Spleen (tissue), 11 donors: ENCODE results near the gene USP13. TPM values are rescaled to one million over a fixed set of nuclear protein-coding genes. Genes with fewer than 3 reads are reported as not detected.

Source experiments
- DNase-seq: peaks from one replicate; pipeline ENCODE4 v3.0.0-alpha.2; 2020
- H3K27ac ChIP-seq, 8 donors: fragments of 200-600 bp; sonication (generic) in 7 of 8; 1 replicate in 4 of 8; 2 replicates in 4 of 8; pipeline versions ENCODE4 v1.5.0 to v1.8.0; 2016 to 2021; ENCODE audit warnings: inconsistent platforms in 4 of 8, mild to moderate bottlenecking in 4 of 8, moderate library complexity in 1 of 8
- H3K27me3 ChIP-seq, 7 donors: fragments of 200-600 bp; sonication (generic) in 6 of 7; replicated peaks in 1 of 7; 1 replicate in 4 of 7; 2 replicates in 3 of 7; pipeline versions ENCODE4 v1.5.0 to v1.8.0; 2016 to 2021; ENCODE audit warnings: inconsistent platforms in 3 of 7, mild to moderate bottlenecking in 1 of 7
- H3K36me3 ChIP-seq, 6 donors: fragments of 200-600 bp; sonication (generic) in 5 of 6; 1 replicate in 4 of 6; 2 replicates in 2 of 6; pipeline versions ENCODE4 v1.5.0 to v1.8.0; 2016 to 2021; ENCODE audit warnings: inconsistent platforms in 2 of 6
- H3K4me1 ChIP-seq, 6 donors: fragments of 200-600 bp; sonication (generic) in 5 of 6; 1 replicate in 3 of 6; 2 replicates in 3 of 6; pipeline versions ENCODE4 v1.5.0 to v1.8.0; 2016 to 2021; ENCODE audit warnings: inconsistent platforms in 3 of 6
- H3K4me3 ChIP-seq, 8 donors: fragments of 200-600 bp; sonication (generic) in 7 of 8; 1 replicate in 4 of 8; 2 replicates in 4 of 8; pipeline versions ENCODE4 v1.5.0 to v1.8.0; 2016 to 2021; ENCODE audit warnings: inconsistent platforms in 4 of 8, mild to moderate bottlenecking in 4 of 8, moderate library complexity in 2 of 8
- H3K9me3 ChIP-seq, 8 donors: fragments of 200-600 bp; sonication (generic) in 7 of 8; 1 replicate in 4 of 8; 2 replicates in 4 of 8; pipeline versions ENCODE4 v1.5.0 to v1.8.0; 2016 to 2021; ENCODE audit warnings: inconsistent platforms in 4 of 8
- CTCF ChIP-seq, 11 experiments: fragments of 200-600 bp in 7 of 11; fragments of 450-650 bp in 4 of 11; sonication (generic) in 4 of 11; IDR thresholded peaks in 8 of 11; conservative IDR thresholded peaks in 3 of 11; 1 replicate in 7 of 11; 2 replicates in 4 of 11; pipeline versions ENCODE4 v1.4.0 to v1.8.0; 2016 to 2021; ENCODE audit warnings: antibody characterized with exemption in 11 of 11, inconsistent platforms in 4 of 11, mild to moderate bottlenecking in 1 of 11
- POLR2A ChIP-seq, 3 donors: fragments of 450-650 bp; IDR thresholded peaks; one replicate each; pipeline ENCODE4 v1.5.1; 2017; ENCODE audit warnings: antibody characterized with exemption in 3 of 3, mild to moderate bottlenecking in 1 of 3
- POLR2AphosphoS5 ChIP-seq, 3 donors: sonication (generic); formaldehyde crosslinking; IDR thresholded peaks; one replicate each; pipeline ENCODE4 v1.5.1; 2017; ENCODE audit warnings: antibody characterized with exemption in 3 of 3
- WGBS, 5 donors: extraction: QIAGEN DNeasy Blood & Tissue Kit in 3 of 5; methylation state at CpG; one replicate each; pipeline versions ENCODE4 v1.1.5 to v1.1.7; 2013 to 2018; 5-methylcytosine and 5-hydroxymethylcytosine counted together
- intact Hi-C: fragments of 100-400 bp; cut with DNase I; formaldehyde crosslinking; loops from one replicate; pipeline ENCODE4 v1.15.0; 2023; ENCODE audit warnings: low total_unique reads
- polyA plus RNA-seq, 3 donors: library from polyadenylated mRNA; stranded (reverse); fragments of 200-250 nt; gene quantifications; one replicate each; pipeline ENCODE4 v1.2.1, GENCODE V29; 2013
- total RNA-seq, 7 donors: library from RNA; depleted of rRNA in 3 of 7; stranded (reverse); fragments of >200 nt in 3 of 7; fragmentation: NEBNext Ultra II Directional in 4 of 7; extraction: Animal tissue kit (Norgen Biotek cat#: 25700) in 4 of 7; gene quantifications; one replicate each; pipeline versions ENCODE4 v1.1.0 to v1.2.1, GENCODE V29; 2016 to 2021
- donor health status: healthy with polysubstance abuse.
- donor health status: DM: no; HTN: no; CAD: no; lungs with moderate emphysema.
- donor health status: DM: no; HTN: no; CAD: no.
- donor health status: Bipolar disorder and iron deficiency.
- donor health status: healthy.
- donor health status: DM: no; HTN: no; CAD: no.
- donor health status: DM: yes; HTN: yes; CAD: no.

The USP13 gene
- total and polyA plus RNA-seq, 10 donors: 1.1 to 9.4 (median 7.1) TPM

GRCh38 chr3:179658606-179659005 is 5.8 kb downstream of the USP13 start:
- Histone ChIP-seq H3K27ac (no peak overlapping the region), H3K4me3 (no peak overlapping the region), H3K27me3 (no peaks in the 10 kb centered on the region), H3K36me3 (no peaks in the 10 kb centered on the region), H3K4me1 (peaks cover 5 to 16% (median 9%) of the 10 kb centered on the region in 6 donors), H3K9me3 (no peaks in the 10 kb centered on the region)
- no peak for DNase-seq
- intact Hi-C loops: no loop called here
- TF ChIP-seq CTCF (IDR thresholded peaks at IDR 0.05 in 8 of 11, conservative IDR thresholded peaks at IDR 0.05 in 3 of 11) (no peak), POLR2AphosphoS5 (IDR thresholded peaks at IDR 0.05) (no peak), POLR2A (IDR thresholded peaks at IDR 0.05) (no peak)
- WGBS, 5 donors: 78 to 91% (median 81%) methylated on average over 2 of the region's 2 CpGs

GRCh38 chr3:179660872-179661271 is 8.0 kb downstream of the USP13 start:
- no peaks in the 10 kb centered on the region for H3K27me3 ChIP-seq
- H3K4me1 ChIP-seq: peaks cover 0 to 3% (median 0%) of the 10 kb centered on the region in 6 donors
- 80 to 87% (median 85%) methylated on average over 3 of the region's 3 CpGs for WGBS, 5 donors
- DNase-seq: no peak
- no peaks in the 10 kb centered on the region for H3K36me3 ChIP-seq
- intact Hi-C loops: no loop called here
- H3K4me3 ChIP-seq: no peak overlapping the region
- no peak for TF ChIP-seq POLR2A (IDR thresholded peaks at IDR 0.05)
- no peaks in the 10 kb centered on the region for H3K9me3 ChIP-seq
- no peak overlapping the region for H3K27ac ChIP-seq

GRCh38 chr3:179661777-179662176 is 8.9 kb downstream of the USP13 start:
- Histone ChIP-seq H3K9me3 (no peaks in the 10 kb centered on the region), H3K4me3 (no peak overlapping the region), H3K27me3 (no peaks in the 10 kb centered on the region), H3K36me3 (no peaks in the 10 kb centered on the region), H3K4me1 (peaks cover 0 to 7% (median 0%) of the 10 kb centered on the region in 6 donors), H3K27ac (no peak overlapping the region)
- intact Hi-C loops: no loop called here
- TF ChIP-seq POLR2A (IDR thresholded peaks at IDR 0.05) (no peak), CTCF (IDR thresholded peaks at IDR 0.05 in 8 of 11, conservative IDR thresholded peaks at IDR 0.05 in 3 of 11) (no peak), POLR2AphosphoS5 (IDR thresholded peaks at IDR 0.05) (no peak)
- DNase-seq: no peak
- WGBS, 5 donors: 81 to 95% (median 90%) methylated on average over 4 of the region's 4 CpGs

- 69 to 94% (median 82%) methylated on average over 1 of the region's 1 CpG for WGBS, 5 donors
- no peak for DNase-seq
- no peak for TF ChIP-seq CTCF (IDR thresholded peaks at IDR 0.05 in 8 of 11, conservative IDR thresholded peaks at IDR 0.05 in 3 of 11)
- TF ChIP-seq POLR2A (IDR thresholded peaks at IDR 0.05): no peak
- no peak for TF ChIP-seq POLR2AphosphoS5 (IDR thresholded peaks at IDR 0.05)
Observed at GRCh38 chr3:179663093-179663492, 10.3 kb downstream of the USP13 start.

GRCh38 chr3:179666030-179666429 is 13.2 kb downstream of the USP13 start:
- Histone ChIP-seq H3K36me3 (no peaks in the 10 kb centered on the region), H3K27ac (no peak overlapping the region), H3K4me3 (no peak overlapping the region), H3K9me3 (no peaks in the 10 kb centered on the region), H3K27me3 (no peaks in the 10 kb centered on the region), H3K4me1 (peaks cover 0 to 7% (median 0%) of the 10 kb centered on the region in 6 donors)
- intact Hi-C loops: no loop called here
- TF ChIP-seq POLR2A (IDR thresholded peaks at IDR 0.05): no peak
- no peak for TF ChIP-seq CTCF (IDR thresholded peaks at IDR 0.05 in 8 of 11, conservative IDR thresholded peaks at IDR 0.05 in 3 of 11)
- TF ChIP-seq POLR2AphosphoS5 (IDR thresholded peaks at IDR 0.05): no peak
- DNase-seq: no peak
- WGBS, 5 donors: 44 to 74% (median 60%) methylated on average over 1 of the region's 1 CpG

More at GRCh38 chr3:179663093-179663492, 10.3 kb downstream of the USP13 start:
- Histone ChIP-seq H3K9me3 (no peaks in the 10 kb centered on the region), H3K27me3 (no peaks in the 10 kb centered on the region), H3K4me3 (no peak overlapping the region), H3K4me1 (peaks cover 0 to 7% (median 0%) of the 10 kb centered on the region in 6 donors), H3K36me3 (no peaks in the 10 kb centered on the region), H3K27ac (no peak overlapping the region)
- intact Hi-C loops: no loop called here
